Chondrocyte (in vitro differentiated cells): ENCODE data around the gene RYK. TPM values are rescaled to one million over a fixed set of nuclear protein-coding genes. Genes with fewer than 3 reads are reported as not detected.

Source experiments
- DNase-seq: peaks from one replicate; pipeline ENCODE4 v3.0.0; 2021; ENCODE audit warnings: mixed read lengths, low spot score
- H3K27ac Mint-ChIP-seq: one replicate; pipeline ENCODE4 v1.8.0; 2021; ENCODE audit warnings: mild to moderate bottlenecking, moderate library complexity, mixed read lengths; ENCODE audit not compliant: unreplicated experiment
- H3K27me3 Mint-ChIP-seq: 2 replicates; pipeline ENCODE4 v1.8.0; 2021; ENCODE audit warnings: low read depth, mixed read lengths
- H3K36me3 Mint-ChIP-seq: 2 replicates; pipeline ENCODE4 v1.8.0; 2021; ENCODE audit warnings: low read depth, mixed read lengths
- H3K4me1 Mint-ChIP-seq: 2 replicates; pipeline ENCODE4 v1.8.0; 2021; ENCODE audit warnings: low read depth, mild to moderate bottlenecking, mixed read lengths
- H3K4me3 Mint-ChIP-seq: one replicate; pipeline ENCODE4 v1.8.0; 2021; ENCODE audit warnings: mild to moderate bottlenecking, moderate library complexity, mixed read lengths; ENCODE audit not compliant: unreplicated experiment
- H3K9me3 Mint-ChIP-seq: 2 replicates; pipeline ENCODE4 v1.8.0; 2021; ENCODE audit warnings: low read depth, mixed read lengths
- total RNA-seq: library from RNA; stranded (reverse); gene quantifications from 3 replicates; pipeline ENCODE4 v1.2.1, GENCODE V29; 2021
- TF ChIP-seq, protein P1 (sequence below): fragments of 200-600 bp; sonication (generic); IDR thresholded peaks from 2 replicates; pipeline ENCODE4 v1.5.0; 2021; ENCODE audit warnings: antibody characterized with exemption, mild to moderate bottlenecking, moderate library complexity

Gene RYK
- total RNA-seq, 1 donor from 2014 or later: 49.6 TPM

DNA sequence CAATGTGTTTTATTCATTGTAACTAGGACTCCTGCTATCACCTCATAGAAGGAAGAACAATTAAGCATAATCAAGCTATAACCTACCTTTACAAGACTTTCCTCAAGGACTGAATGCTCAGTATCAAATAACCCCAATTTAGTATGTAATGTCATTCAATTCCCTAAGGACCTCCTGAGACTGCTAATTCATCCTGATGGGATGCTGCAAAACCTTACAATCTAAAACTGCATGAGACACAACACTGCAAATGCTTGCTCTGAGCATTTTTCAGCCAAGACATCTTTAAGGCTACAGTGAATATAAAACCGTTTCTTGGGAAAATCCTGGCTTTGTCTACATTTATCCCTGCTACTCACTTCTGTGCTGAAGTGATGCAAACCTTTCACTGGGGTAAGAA, 69.9 kb downstream of the RYK start:
- Mint-ChIP-seq H3K27ac (no peak overlapping the region), H3K27me3 (no peaks in the 10 kb centered on the region), H3K4me1 (peaks cover 13% of the 10 kb centered on the region), H3K4me3 (no peak overlapping the region), H3K36me3 (peaks cover 19% of the 10 kb centered on the region), H3K9me3 (peaks cover 2% of the 10 kb centered on the region)
- TF ChIP-seq, protein P1, sequence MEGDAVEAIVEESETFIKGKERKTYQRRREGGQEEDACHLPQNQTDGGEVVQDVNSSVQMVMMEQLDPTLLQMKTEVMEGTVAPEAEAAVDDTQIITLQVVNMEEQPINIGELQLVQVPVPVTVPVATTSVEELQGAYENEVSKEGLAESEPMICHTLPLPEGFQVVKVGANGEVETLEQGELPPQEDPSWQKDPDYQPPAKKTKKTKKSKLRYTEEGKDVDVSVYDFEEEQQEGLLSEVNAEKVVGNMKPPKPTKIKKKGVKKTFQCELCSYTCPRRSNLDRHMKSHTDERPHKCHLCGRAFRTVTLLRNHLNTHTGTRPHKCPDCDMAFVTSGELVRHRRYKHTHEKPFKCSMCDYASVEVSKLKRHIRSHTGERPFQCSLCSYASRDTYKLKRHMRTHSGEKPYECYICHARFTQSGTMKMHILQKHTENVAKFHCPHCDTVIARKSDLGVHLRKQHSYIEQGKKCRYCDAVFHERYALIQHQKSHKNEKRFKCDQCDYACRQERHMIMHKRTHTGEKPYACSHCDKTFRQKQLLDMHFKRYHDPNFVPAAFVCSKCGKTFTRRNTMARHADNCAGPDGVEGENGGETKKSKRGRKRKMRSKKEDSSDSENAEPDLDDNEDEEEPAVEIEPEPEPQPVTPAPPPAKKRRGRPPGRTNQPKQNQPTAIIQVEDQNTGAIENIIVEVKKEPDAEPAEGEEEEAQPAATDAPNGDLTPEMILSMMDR: no peak
- no peak for DNase-seq

DNA sequence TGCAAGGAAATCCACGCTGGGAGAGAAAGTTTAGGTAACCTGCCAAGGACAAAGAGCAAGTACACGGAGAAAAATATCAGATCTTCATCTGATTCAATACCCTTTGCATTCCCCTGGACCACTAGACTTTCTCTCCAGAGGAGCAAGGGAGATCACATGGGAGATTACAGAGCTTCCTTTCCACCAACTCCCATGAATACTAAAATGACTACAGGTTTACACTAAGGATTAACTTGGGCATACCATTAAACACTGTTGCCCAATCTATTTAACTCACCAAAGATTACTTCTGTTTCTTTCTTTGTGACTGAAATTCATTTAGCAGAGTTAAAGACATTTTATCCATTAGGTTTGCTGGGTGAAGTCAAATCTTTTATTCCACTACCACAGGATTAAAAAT, 71.2 kb downstream of the RYK start:
- Mint-ChIP-seq H3K27me3 (no peaks in the 10 kb centered on the region), H3K27ac (no peak overlapping the region), H3K4me3 (no peak overlapping the region), H3K4me1 (peaks cover 13% of the 10 kb centered on the region), H3K36me3 (peaks cover 24% of the 10 kb centered on the region), H3K9me3 (peaks cover 2% of the 10 kb centered on the region)
- no peak for DNase-seq
- TF ChIP-seq, protein P1: no peak

DNA sequence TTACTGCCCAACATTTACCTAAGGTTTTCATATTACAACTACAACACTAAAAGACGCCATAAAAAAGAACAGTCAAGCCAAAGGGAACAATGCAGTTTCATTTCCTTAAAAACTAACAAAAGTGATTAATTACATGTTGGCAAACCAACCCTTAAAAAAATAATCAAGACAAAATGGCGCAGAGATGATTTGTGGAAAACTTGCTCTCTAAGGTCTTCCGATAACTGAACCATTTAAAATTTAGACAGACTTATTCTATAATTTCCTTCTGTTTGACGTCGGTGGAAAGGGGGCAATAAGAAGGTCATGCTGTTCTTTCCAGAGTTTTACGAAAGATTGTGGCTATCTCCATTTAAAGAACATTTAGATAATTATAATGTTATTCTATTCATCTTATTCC, 87.6 kb downstream of the RYK start:
- no peak overlapping the region for H3K27ac Mint-ChIP-seq
- TF ChIP-seq, protein P1: no peak
- no peak overlapping the region for H3K4me3 Mint-ChIP-seq
- no peak for DNase-seq
- H3K36me3 Mint-ChIP-seq: peaks cover 17% of the 10 kb centered on the region
- no peaks in the 10 kb centered on the region for H3K27me3 Mint-ChIP-seq
- H3K9me3 Mint-ChIP-seq: no peaks in the 10 kb centered on the region
- H3K4me1 Mint-ChIP-seq: no peaks in the 10 kb centered on the region

DNA sequence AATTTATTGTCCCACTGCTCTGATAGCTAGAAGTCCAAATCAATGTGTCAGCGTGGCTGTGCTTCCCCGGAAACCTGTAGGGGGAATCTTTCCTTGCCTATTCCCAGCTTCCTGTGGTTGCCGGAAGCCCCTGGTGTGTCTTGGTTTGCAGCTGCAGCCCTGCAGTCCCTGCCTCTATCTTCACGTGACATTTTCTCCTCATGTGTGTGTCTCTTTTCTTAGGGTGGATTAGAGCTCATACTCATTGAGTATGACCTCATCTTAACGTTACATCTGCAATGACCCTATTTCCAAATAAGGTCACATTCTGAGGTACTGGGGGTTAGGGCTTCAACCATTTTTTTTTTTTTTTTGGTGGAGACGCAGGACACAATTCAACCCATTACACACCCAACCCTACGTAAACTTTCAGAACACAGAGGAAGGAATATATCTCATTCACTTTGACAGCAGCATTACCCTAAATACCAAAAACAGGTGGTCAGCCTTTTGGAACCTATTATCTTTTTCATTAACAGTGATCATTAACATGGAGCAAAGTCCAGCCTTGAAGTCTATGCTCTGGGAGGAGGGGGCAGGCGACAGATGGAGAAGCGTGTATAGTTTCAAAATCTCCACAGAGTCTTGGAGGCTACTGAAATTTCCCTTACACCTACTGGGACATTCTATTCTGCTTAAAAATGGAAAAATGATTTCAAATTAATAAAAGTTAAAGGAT, 88.6 kb downstream of the RYK start:
- no peaks in the 10 kb centered on the region for H3K9me3 Mint-ChIP-seq
- H3K27me3 Mint-ChIP-seq: no peaks in the 10 kb centered on the region
- TF ChIP-seq, protein P1: no peak
- DNase-seq: no peak
- H3K4me3 Mint-ChIP-seq: no peak overlapping the region
- H3K36me3 Mint-ChIP-seq: peaks cover 16% of the 10 kb centered on the region
- no peak overlapping the region for H3K27ac Mint-ChIP-seq
- H3K4me1 Mint-ChIP-seq: no peaks in the 10 kb centered on the region

DNA sequence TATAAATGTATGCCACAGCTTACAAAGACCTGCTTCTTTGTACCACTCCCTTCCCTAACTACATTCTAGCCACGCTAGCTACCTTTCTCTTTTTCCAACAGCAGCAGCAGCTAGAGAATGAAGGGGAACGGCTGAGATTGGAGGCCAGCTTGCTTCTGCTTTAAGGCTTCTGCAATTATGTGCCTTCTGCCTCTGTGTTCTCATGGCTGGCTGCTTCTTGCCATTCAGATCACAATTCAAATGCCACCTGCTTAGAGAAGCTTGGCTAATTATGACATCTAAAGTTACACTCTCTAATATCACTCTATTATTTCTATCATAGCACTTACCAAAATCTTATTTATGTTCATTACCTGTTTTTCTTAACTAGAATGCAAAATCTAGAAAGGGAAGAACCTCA, 95.2 kb downstream of the RYK start:
- peaks cover 37% of the 10 kb centered on the region for H3K36me3 Mint-ChIP-seq
- H3K4me3 Mint-ChIP-seq: no peak overlapping the region
- H3K27me3 Mint-ChIP-seq: no peaks in the 10 kb centered on the region
- H3K9me3 Mint-ChIP-seq: no peaks in the 10 kb centered on the region
- TF ChIP-seq, protein P1: no peak
- H3K4me1 Mint-ChIP-seq: no peaks in the 10 kb centered on the region
- no peak for DNase-seq
- H3K27ac Mint-ChIP-seq: no peak overlapping the region
